Thyroid gland (tissue), 4 donors: ENCODE results near the gene HP1BP3.

Source experiments
- CTCF ChIP-seq, 6 experiments: fragments of 200-600 bp in 3 of 6; fragments of 450-650 bp in 3 of 6; sonication (generic) in 3 of 6; IDR thresholded peaks; one replicate each; pipeline ENCODE4 v1.5.1; 2016 to 2019; ENCODE audit warnings: antibody characterized with exemption in 6 of 6, mild to moderate bottlenecking in 2 of 6, inconsistent platforms in 1 of 6, moderate library complexity in 1 of 6
- POLR2A ChIP-seq, 2 donors: fragments of 450-650 bp; IDR thresholded peaks; one replicate each; pipeline ENCODE4 v1.6.1; 2017; ENCODE audit warnings: antibody characterized with exemption in 2 of 2, mild to moderate bottlenecking in 2 of 2, moderate library complexity in 1 of 2

GRCh38 chr1:20696397-20697333 lies 90.4 kb downstream of the HP1BP3 start:
- TF ChIP-seq CTCF (IDR thresholded peaks at IDR 0.05) (peak; percentile 75 to 96 (median 88)), POLR2A (IDR thresholded peaks at IDR 0.05) (no peak)
